ENCODE results near the gene ODC1.

The ODC1 gene

DNA sequence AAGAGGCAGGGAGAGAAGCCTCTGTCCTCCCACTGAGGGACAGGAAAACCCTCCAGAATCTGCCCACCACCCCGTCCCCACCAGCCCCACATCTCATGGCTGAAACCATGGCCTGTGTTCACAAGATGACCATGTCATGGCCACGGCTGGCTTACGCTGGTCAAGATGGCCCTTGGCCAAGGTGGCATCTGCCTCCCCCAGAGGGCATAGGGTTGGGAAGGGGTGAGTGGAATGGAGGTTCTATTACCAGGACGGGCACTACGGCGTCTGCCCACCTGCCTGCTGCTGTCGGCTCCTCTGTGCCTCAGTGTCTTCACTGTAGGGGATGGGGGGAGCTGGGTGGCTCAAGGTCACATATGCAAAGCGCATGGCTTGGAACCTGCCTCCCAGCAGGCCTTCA lies 19.8 kb downstream of the ODC1 start:
- Mint-ChIP-seq H3K27me3 (peaks cover 10% of the 10 kb centered on the region), H3K9me3 (no peaks in the 10 kb centered on the region), H3K4me1 (ENCODE audit: low read depth) (peaks cover 22% of the 10 kb centered on the region), H3K36me3 (ENCODE audit: low read depth) (peaks cover 49% of the 10 kb centered on the region), H3K4me3 (no peak overlapping the region), H3K27ac (no peak overlapping the region)
- intact Hi-C loops (cut with micrococcal nuclease): no loop called here

DNA sequence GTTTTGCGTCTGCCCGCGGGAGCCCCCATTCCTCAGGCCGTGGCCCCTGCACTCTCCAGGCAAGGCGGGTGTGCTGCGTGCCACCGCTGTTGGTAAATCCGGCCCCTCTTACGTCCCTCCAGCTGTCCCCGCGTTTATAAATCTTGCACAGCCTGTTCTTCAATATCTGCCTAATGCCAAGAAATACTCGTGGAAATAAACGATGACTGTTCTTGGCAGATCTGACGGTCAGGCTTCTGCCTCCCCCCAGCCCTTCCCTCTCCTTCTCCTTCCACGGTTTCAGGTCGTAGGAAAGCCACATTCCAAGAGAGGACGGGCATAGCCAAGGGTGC lies 20.5 kb downstream of the ODC1 start:
- no peak overlapping the region for H3K4me3 Mint-ChIP-seq
- intact Hi-C loops (cut with micrococcal nuclease): no loop called here

DNA sequence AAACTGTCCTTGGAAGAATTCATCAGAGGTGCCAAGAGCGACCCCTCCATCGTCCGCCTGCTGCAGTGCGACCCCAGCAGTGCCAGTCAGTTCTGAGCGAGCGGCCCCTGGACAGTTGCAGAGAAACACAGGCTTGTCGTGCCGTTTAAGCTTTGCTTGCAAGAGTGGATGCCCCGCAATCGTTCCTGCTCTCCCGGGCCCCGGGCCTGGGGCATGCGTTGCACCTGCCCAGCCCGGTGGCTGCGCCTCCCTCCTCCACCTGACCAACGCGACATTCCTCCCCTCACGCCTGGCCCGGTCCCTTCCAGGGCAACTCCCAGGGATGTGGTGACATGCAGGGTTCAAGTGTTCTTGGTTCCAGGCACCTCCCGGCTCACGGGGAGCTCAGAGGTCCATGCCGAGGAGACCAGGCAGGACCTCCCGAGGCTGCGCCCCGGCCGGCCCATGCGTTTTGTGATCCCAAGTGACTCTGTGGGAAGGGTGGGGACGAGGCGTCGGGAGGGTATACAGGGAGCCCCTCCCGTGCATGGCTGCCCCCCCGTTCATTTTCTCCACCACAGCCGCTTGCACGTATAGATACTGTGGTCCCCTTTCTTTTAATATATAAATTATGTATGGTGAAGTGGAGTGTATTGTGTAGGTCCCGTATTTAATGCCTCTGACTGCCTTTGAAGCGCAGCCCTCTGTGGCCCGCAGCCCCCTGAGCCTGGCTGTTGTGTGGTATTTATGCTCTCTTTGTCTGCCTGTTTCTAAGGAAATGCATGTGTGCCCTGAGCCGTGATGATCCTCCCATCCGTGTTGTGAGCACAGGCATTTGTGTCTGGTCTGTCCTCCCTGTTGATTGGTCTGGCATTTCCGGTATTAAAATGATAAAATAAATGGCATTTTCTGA lies 21.2 kb downstream of the ODC1 start:
- H3K9me3 Mint-ChIP-seq: no peaks in the 10 kb centered on the region
- peaks cover 8% of the 10 kb centered on the region for H3K4me1 Mint-ChIP-seq (ENCODE audit: low read depth)
- H3K4me3 Mint-ChIP-seq: no peak overlapping the region
- H3K27ac Mint-ChIP-seq: no peak overlapping the region
- H3K36me3 Mint-ChIP-seq (ENCODE audit: low read depth): peaks cover 63% of the 10 kb centered on the region
- H3K27me3 Mint-ChIP-seq: peaks cover 1% of the 10 kb centered on the region
- intact Hi-C loops (cut with micrococcal nuclease): no loop called here

More for the DNA sequence above, 20.5 kb downstream of the ODC1 start:
- Mint-ChIP-seq H3K9me3 (no peaks in the 10 kb centered on the region), H3K27ac (no peak overlapping the region), H3K4me1 (ENCODE audit: low read depth) (peaks cover 14% of the 10 kb centered on the region), H3K36me3 (ENCODE audit: low read depth) (peaks cover 57% of the 10 kb centered on the region), H3K27me3 (peaks cover 4% of the 10 kb centered on the region)

DNA sequence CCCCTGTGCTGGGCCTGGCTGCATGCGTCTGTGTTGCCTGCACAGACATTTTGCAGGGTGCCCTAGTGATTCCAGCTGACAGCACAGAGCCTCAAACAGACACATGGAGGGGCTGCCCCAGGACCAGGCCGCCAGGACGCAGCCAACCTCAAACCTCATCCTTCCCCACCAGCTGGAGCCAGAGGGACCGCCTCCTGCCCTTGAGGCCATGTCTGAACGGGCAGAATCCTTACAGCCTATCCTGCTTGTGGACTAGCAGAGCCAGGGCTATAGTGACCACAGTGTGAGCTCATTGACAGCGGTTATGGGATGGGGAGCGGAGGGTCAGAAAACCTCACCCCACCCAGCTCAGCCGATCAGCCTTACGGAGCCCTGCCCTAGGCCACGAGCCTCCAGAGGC lies 22.4 kb downstream of the ODC1 start:
- Mint-ChIP-seq H3K27ac (no peak overlapping the region), H3K27me3 (no peaks in the 10 kb centered on the region), H3K4me1 (ENCODE audit: low read depth) (peaks cover under 1% of the 10 kb centered on the region), H3K4me3 (no peak overlapping the region), H3K9me3 (no peaks in the 10 kb centered on the region), H3K36me3 (ENCODE audit: low read depth) (peaks cover 76% of the 10 kb centered on the region)
- intact Hi-C loops (cut with micrococcal nuclease): no loop called here

DNA sequence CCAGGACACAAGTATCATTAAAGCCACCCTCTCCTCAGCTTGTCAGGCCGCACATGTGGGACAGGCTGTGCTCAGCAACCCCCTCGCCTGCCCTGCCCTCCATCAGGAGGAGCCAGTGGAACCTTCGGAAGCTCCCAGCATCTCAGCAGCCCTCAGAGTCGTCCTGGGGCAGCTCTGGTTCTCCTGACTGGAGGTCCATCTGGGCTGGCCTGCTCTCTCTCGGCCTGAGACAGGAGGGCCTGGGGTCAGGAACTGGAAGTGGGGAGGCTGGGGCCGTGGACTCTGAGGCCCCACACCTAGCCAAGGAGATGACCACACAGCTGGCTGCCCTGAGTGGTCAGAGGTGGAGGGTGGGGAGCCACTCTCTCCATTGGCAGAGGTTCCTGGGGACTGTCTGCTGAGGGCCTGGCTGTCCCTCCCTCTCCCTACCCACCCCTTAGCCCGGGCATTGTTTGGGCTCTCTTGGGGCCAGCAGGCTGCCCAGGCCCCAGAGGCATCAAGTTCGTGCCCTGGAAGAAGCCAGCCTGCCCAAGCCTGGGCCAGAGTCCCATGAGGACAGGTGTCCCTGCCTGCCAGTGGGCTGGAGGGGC lies 23.1 kb downstream of the ODC1 start:
- peaks cover 83% of the 10 kb centered on the region for H3K36me3 Mint-ChIP-seq (ENCODE audit: low read depth)

DNA sequence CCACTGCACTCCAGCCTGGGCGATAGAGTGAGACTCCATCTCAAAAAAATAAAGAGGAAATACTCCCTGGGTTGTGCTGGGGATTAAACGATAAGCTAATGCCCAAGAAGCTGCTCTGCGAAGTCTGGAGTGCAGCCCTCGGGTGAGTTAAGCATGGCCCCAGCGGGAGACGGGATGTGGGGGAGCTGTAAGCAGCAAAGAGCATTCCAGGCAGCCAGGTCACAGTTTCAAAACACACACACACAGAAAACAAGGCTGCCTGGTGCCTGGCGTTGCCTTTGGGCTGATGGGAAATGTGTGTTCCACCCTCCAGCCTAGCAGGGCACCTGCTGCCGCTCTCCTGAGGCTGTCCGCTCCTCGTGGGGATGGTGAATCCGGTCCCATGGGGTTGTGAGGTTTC lies 24.1 kb downstream of the ODC1 start:
- H3K27me3 Mint-ChIP-seq: no peaks in the 10 kb centered on the region
- intact Hi-C loops (cut with micrococcal nuclease): no loop called here
- no peak overlapping the region for H3K27ac Mint-ChIP-seq
- peaks cover 92% of the 10 kb centered on the region for H3K36me3 Mint-ChIP-seq (ENCODE audit: low read depth)
- H3K4me1 Mint-ChIP-seq (ENCODE audit: low read depth): no peaks in the 10 kb centered on the region
- H3K9me3 Mint-ChIP-seq: no peaks in the 10 kb centered on the region
- no peak overlapping the region for H3K4me3 Mint-ChIP-seq

More for the DNA sequence above, 23.1 kb downstream of the ODC1 start:
- intact Hi-C loops (cut with micrococcal nuclease): no loop called here
- Mint-ChIP-seq H3K4me3 (no peak overlapping the region), H3K27me3 (no peaks in the 10 kb centered on the region), H3K4me1 (ENCODE audit: low read depth) (no peaks in the 10 kb centered on the region), H3K27ac (no peak overlapping the region), H3K9me3 (no peaks in the 10 kb centered on the region)

DNA sequence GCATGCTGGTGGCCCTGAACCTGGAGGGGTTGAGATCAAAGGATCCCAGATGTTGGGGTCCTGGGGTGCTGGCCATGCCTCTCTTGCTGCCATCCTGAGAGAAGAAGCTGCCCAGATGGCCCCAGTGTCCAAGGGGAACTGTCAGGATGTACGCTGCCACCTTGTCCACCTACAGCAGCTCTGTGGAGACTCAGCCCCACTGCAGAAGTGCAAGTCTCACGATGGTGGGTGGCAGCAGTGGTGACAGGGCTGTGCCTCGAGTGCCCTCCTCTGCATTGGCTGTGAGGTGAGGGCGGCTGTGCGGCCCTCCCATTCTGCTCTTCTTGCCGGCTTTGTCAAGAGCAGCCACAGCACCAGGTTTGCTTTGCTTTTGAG lies 24.7 kb downstream of the ODC1 start:
- H3K9me3 Mint-ChIP-seq: no peaks in the 10 kb centered on the region
- H3K36me3 Mint-ChIP-seq (ENCODE audit: low read depth): peaks cover 96% of the 10 kb centered on the region
- no peaks in the 10 kb centered on the region for H3K27me3 Mint-ChIP-seq
- intact Hi-C loops (cut with micrococcal nuclease): no loop called here
- no peak overlapping the region for H3K27ac Mint-ChIP-seq
- H3K4me3 Mint-ChIP-seq: no peak overlapping the region
- no peaks in the 10 kb centered on the region for H3K4me1 Mint-ChIP-seq (ENCODE audit: low read depth)

DNA sequence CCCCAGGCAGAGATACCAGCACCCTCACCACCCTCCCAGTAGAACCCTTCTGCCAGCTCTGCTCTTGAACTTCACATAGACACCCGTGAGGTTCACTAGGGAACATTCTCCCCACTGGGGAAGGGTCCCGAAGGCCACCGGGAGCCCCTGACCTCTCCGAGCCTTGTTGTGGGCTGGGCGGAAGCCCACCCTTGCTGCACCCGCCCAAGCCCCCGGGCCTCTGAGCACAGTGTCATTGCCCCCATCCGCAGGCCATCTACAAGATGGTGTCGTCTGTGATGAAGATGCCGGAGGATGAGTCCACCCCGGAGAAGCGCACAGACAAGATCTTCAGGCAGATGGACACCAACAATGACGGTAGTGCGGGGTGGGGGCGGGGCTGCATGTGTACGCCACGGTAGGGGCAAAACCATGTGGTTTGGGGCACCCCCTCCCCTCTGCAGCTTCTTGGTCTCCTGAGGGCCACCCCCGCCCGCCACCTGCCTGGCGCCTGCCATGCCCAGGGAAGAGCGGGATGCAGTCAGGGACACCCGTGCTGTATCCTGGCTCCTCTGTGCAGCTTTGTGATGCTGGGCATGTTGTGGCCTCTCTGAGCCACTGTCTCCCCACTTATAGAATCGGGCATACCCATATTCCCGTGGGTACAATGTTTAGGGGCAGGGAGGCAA lies 25.3 kb downstream of the ODC1 start:
- Mint-ChIP-seq H3K27me3 (no peaks in the 10 kb centered on the region), H3K4me3 (no peak overlapping the region), H3K36me3 (ENCODE audit: low read depth) (peaks cover 95% of the 10 kb centered on the region), H3K27ac (no peak overlapping the region), H3K4me1 (ENCODE audit: low read depth) (no peaks in the 10 kb centered on the region), H3K9me3 (no peaks in the 10 kb centered on the region)
- intact Hi-C loops (cut with micrococcal nuclease): no loop called here

DNA sequence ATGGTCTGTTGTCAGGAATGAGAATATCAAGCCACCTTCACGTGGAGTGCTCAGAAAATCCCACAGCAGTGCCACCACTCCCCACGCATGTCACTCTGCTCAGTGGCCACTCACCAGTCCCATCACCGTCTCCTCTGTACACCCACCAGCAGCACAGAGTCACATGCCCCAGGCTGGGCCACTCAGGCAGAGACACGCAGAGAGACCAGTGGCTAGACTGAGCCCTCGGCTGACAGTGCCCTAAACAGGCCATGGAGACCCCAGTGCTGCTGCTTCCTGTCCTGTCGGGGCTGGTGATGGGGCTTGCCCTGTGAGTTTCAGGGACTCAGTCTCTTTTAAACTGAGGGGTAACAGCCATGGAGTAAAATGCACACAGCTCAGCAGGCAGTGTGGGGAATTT lies 25.9 kb downstream of the ODC1 start:
- H3K36me3 Mint-ChIP-seq (ENCODE audit: low read depth): peaks cover 93% of the 10 kb centered on the region

DNA sequence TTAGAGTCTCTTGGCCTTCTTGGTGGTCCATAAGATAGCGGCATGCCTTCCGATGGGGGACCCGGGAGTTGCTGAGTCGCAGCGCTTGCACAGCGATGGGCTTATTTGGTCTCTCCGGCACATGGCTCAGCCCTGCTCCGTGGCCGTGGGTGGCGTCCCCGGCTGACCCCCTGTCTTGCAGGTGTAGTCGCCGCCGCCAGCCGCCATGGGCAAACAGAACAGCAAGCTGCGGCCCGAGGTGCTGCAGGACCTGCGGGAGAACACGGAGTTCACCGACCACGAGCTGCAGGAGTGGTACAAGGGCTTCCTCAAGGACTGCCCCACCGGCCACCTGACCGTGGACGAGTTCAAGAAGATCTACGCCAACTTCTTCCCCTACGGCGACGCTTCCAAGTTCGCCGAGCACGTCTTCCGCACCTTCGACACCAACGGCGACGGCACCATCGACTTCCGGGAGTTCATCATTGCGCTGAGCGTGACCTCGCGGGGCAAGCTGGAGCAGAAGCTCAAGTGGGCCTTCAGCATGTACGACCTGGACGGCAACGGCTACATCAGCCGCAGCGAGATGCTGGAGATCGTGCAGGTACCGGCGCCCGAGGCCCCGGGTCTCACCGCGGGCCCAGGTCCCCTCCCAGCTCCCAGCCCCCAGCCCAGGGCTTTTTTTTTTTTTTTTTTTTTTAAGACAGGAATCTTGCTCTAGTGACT lies 28.4 kb downstream of the ODC1 start:
- Mint-ChIP-seq H3K36me3 (ENCODE audit: low read depth) (peaks cover 81% of the 10 kb centered on the region), H3K27me3 (no peaks in the 10 kb centered on the region), H3K4me1 (ENCODE audit: low read depth) (no peaks in the 10 kb centered on the region), H3K27ac (no peak overlapping the region), H3K4me3 (no peak overlapping the region), H3K9me3 (no peaks in the 10 kb centered on the region)
- intact Hi-C loops (cut with micrococcal nuclease): no loop called here

More for the DNA sequence above, 25.9 kb downstream of the ODC1 start:
- Mint-ChIP-seq H3K4me3 (no peak overlapping the region), H3K4me1 (ENCODE audit: low read depth) (no peaks in the 10 kb centered on the region), H3K27ac (no peak overlapping the region), H3K9me3 (no peaks in the 10 kb centered on the region), H3K27me3 (no peaks in the 10 kb centered on the region)
- intact Hi-C loops (cut with micrococcal nuclease): no loop called here

DNA sequence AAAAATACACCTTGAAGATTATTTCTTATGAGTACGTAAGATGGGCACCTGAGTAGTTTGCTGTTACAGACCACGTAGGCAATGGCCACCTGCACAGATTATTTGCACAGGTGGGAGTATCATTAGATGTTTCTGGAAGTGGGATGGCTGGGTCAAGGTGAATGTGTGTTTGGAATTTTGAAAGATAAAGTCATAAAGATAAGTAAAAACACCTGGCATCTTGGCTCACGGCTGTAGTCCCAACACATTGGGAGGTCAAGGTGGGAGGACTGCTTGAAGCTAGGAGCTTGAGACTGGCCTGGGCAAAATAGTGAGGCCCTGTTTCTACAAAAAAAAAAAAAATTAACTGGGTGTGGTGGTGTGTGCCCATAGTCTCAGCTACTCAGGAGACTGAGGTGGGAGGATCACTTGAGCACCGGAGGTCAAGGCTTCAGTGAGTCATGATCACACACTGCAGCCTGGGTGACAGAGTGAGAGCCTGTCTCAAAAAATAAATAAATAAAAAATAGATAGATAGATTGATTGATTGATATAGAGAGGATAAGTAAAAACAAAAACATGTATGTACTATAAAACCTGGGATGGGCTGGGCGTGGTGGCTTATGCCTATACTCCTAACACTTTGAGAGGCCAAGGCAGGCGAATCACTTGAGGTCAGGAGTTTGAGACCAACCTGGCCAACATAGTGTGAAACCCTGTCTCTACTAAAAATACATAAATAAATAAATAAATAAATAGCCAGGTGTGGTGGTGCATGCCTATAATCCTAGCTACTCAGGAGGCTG lies 30.4 kb downstream of the ODC1 start:
- Mint-ChIP-seq H3K4me3 (no peak overlapping the region), H3K27ac (no peak overlapping the region), H3K36me3 (ENCODE audit: low read depth) (peaks cover 69% of the 10 kb centered on the region), H3K4me1 (ENCODE audit: low read depth) (peaks cover 3% of the 10 kb centered on the region), H3K27me3 (no peaks in the 10 kb centered on the region), H3K9me3 (no peaks in the 10 kb centered on the region)
- intact Hi-C loops (cut with micrococcal nuclease): no loop called here

DNA sequence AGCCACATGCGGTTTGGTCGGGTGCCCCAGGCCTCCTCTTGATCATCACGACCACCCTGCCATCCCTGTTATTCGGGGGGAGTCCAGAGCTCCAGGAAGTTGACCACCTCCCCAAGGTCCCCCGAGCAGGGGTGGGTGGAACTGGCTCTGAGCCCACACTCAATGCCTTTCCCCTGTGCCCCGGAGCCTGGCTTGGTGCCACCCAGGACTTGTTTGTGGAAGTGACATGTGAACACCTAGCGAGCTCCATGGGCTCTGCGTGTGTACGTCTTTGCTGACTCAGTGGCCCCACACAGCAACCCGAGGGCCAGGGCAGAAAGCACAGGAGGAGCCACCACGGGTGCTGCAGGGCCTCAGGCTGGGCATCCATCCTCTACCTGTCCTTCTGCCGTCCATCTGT lies 32.5 kb downstream of the ODC1 start:
- H3K36me3 Mint-ChIP-seq (ENCODE audit: low read depth): peaks cover 64% of the 10 kb centered on the region
- peaks cover 5% of the 10 kb centered on the region for H3K9me3 Mint-ChIP-seq
- intact Hi-C loops (cut with micrococcal nuclease): no loop called here
- H3K27ac Mint-ChIP-seq: no peak overlapping the region
- H3K27me3 Mint-ChIP-seq: no peaks in the 10 kb centered on the region
- no peak overlapping the region for H3K4me3 Mint-ChIP-seq
- H3K4me1 Mint-ChIP-seq (ENCODE audit: low read depth): peaks cover 21% of the 10 kb centered on the region

DNA sequence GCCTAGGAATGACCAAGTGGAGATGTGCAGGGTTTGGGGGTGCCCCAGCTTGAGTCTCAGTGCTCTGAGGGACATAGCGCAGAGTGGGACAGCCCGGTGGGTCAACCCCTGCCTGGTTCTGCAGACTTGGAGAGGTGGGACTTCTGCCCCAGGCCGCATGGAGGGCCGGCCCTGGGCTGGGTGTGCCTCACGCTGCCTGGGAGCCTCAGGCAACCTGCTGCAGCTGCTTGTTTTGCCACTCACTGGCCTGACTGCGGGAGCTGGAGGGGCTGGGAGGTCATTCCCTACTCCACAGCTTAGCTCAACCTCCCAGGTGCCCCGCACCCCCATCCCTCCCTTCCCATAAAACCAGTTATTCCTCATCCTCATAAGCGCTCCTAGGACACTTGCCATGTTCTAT lies 33.1 kb downstream of the ODC1 start:
- intact Hi-C loops (cut with micrococcal nuclease): no loop called here
- H3K36me3 Mint-ChIP-seq (ENCODE audit: low read depth): peaks cover 60% of the 10 kb centered on the region
- no peak overlapping the region for H3K4me3 Mint-ChIP-seq
- H3K9me3 Mint-ChIP-seq: peaks cover 5% of the 10 kb centered on the region
- no peak overlapping the region for H3K27ac Mint-ChIP-seq
- peaks cover 27% of the 10 kb centered on the region for H3K4me1 Mint-ChIP-seq (ENCODE audit: low read depth)
- no peaks in the 10 kb centered on the region for H3K27me3 Mint-ChIP-seq

All from dendritic cell treated with granulocyte-macrophage colony-stimulating factor and Interleukin-4, amounts not matched to agents 40 ng/mL and 50 ng/mL, for 4 days (primary cell).